ENCODE measurements around the gene ACTR3C. TPM values are rescaled to one million over a fixed set of nuclear protein-coding genes. Genes with fewer than 3 reads are reported as not detected.
A peak's percentile ranks its signal among the peaks of the same experiment; 100 is the strongest.

The ACTR3C gene
- total and polyA plus RNA-seq, 2 donors from 2014 or later: 15.8 to 31.6 TPM

DNA sequence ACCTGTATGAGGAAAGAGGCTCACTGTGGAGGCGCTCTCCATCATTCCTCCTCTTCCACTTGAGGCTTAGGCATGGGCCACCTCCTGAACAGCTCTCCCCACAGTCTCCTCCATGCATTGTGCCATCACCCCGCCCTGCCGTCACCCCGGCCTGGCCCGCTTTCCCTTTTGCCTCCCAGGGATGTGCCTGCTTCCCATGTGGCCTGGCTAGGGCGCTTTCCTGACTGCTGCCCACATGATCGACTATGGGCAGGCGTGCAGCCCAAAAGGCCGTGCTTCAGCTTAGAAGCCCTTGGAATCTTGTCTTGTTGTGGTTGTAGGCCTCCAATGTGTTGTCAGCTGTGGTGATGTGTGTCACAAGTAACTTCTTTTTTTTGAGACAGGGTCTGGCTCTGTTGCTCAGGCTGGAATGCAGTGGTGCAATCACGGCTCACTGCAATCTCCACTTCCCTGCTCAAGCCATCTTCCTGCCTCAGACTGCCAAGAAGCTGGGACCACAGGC lies 1.8 kb upstream of the ACTR3C start:
- TF ChIP-seq, protein P1, sequence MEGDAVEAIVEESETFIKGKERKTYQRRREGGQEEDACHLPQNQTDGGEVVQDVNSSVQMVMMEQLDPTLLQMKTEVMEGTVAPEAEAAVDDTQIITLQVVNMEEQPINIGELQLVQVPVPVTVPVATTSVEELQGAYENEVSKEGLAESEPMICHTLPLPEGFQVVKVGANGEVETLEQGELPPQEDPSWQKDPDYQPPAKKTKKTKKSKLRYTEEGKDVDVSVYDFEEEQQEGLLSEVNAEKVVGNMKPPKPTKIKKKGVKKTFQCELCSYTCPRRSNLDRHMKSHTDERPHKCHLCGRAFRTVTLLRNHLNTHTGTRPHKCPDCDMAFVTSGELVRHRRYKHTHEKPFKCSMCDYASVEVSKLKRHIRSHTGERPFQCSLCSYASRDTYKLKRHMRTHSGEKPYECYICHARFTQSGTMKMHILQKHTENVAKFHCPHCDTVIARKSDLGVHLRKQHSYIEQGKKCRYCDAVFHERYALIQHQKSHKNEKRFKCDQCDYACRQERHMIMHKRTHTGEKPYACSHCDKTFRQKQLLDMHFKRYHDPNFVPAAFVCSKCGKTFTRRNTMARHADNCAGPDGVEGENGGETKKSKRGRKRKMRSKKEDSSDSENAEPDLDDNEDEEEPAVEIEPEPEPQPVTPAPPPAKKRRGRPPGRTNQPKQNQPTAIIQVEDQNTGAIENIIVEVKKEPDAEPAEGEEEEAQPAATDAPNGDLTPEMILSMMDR (IDR thresholded peaks at IDR 0.05; ENCODE audit: borderline replicate concordance, extremely low read depth, insufficient read depth): no peak
- DNase-seq (no peak), FAIRE-seq (no peak)
- peaks cover 0 to 15% (median 0%) of the 10 kb centered on the region in 3 donors for H3K36me3 ChIP-seq (ENCODE audit: control insufficient read depth in 2 of 3, insufficient read depth in 3 of 3, low read length in 3 of 3)
- intact Hi-C loops (cut with DNase I): no loop called here
- H3K9me3 ChIP-seq (ENCODE audit: control insufficient read depth in 2 of 3, insufficient read depth in 1 of 3, low read length in 3 of 3): no peaks in the 10 kb centered on the region
- H3K4me3 ChIP-seq (ENCODE audit: low read length in 3 of 3): no peak overlapping the region
- H3K9ac ChIP-seq (ENCODE audit: low read length in 3 of 3): no peak overlapping the region
- H3K4me1 ChIP-seq (ENCODE audit: control insufficient read depth in 2 of 3, insufficient read depth in 2 of 3, low read depth in 1 of 3, low read length in 3 of 3): peaks cover 0 to 30% (median 20%) of the 10 kb centered on the region in 3 donors
- H3K27me3 ChIP-seq (ENCODE audit: control insufficient read depth, insufficient read depth, low read length): no peaks in the 10 kb centered on the region
- H3K27ac ChIP-seq (ENCODE audit: low read depth in 2 of 2, low read length in 2 of 2): no peak overlapping the region

GRCh38 chr7:150324373-150324961 lies 1.1 kb upstream of the ACTR3C start:
- intact Hi-C loops (cut with DNase I): no loop called here
- peaks cover 0 to 30% (median 20%) of the 10 kb centered on the region in 3 donors for H3K4me1 ChIP-seq (ENCODE audit: control insufficient read depth in 2 of 3, insufficient read depth in 2 of 3, low read depth in 1 of 3, low read length in 3 of 3)
- peak overlapping the region in 1 of 3 donors; percentile 87 for H3K9ac ChIP-seq (ENCODE audit: low read length in 3 of 3)
- no peaks in the 10 kb centered on the region for H3K27me3 ChIP-seq (ENCODE audit: control insufficient read depth, insufficient read depth, low read length)
- FAIRE-seq (no peak), DNase-seq (peak in 2 of 5 donors; percentile 33)
- H3K36me3 ChIP-seq (ENCODE audit: control insufficient read depth in 2 of 3, insufficient read depth in 3 of 3, low read length in 3 of 3): peaks cover 0 to 15% (median 0%) of the 10 kb centered on the region in 3 donors
- TF ChIP-seq, protein P1 (IDR thresholded peaks at IDR 0.05; ENCODE audit: borderline replicate concordance, extremely low read depth, insufficient read depth): no peak
- peak overlapping the region; percentile 18 to 95 for H3K27ac ChIP-seq (ENCODE audit: low read depth in 2 of 2, low read length in 2 of 2)
- peak overlapping the region; percentile 71 to 80 (median 73) for H3K4me3 ChIP-seq (ENCODE audit: low read length in 3 of 3)
- no peaks in the 10 kb centered on the region for H3K9me3 ChIP-seq (ENCODE audit: control insufficient read depth in 2 of 3, insufficient read depth in 1 of 3, low read length in 3 of 3)

DNA sequence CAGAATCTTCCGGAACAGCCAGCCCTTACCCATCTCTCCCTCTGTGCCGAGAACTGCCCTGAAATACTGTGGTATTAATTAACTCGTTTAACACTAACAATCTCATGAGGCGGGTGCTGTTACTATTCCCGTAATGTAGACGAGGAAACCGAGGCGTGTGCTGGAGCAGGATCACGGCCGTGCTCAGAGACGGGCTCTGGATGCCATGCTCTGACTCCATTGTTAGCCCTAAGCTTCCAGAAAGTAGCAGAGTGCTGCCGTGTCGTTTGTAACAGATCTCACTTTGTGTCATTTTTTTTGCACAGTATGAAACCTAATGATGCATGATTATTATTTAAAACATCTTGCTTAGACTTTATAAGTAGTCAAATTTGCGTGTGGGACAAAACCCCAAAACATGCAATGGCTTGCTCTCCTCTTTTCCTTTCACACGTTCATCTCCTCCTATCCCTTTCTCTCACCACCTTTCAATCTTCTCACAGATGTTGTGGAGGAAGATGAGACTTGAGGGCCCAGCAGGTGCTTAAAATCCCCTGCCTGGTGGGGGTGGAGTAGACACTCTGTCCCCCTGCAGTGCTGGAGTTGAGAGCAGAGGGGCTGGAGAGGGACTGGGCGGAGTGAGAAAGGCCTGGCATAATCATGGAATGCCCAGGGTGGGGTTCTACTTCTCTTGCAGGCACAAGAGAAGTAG lies 482 bp upstream of the ACTR3C start:
- Histone ChIP-seq H3K9ac (ENCODE audit: low read length in 3 of 3) (peak overlapping the region; percentile 21 to 87 (median 81)), H3K4me3 (ENCODE audit: low read length in 3 of 3) (peak overlapping the region; percentile 71 to 80 (median 73)), H3K9me3 (ENCODE audit: control insufficient read depth in 2 of 3, insufficient read depth in 1 of 3, low read length in 3 of 3) (no peaks in the 10 kb centered on the region), H3K27ac (ENCODE audit: low read depth in 2 of 2, low read length in 2 of 2) (peak overlapping the region; percentile 90 to 95), H3K4me1 (ENCODE audit: control insufficient read depth in 2 of 3, insufficient read depth in 2 of 3, low read depth in 1 of 3, low read length in 3 of 3) (peaks cover 0 to 30% (median 20%) of the 10 kb centered on the region in 3 donors), H3K27me3 (ENCODE audit: control insufficient read depth, insufficient read depth, low read length) (no peaks in the 10 kb centered on the region), H3K36me3 (ENCODE audit: control insufficient read depth in 2 of 3, insufficient read depth in 3 of 3, low read length in 3 of 3) (peaks cover 0 to 15% (median 0%) of the 10 kb centered on the region in 3 donors)
- no peak for FAIRE-seq
- TF ChIP-seq, protein P1 (IDR thresholded peaks at IDR 0.05; ENCODE audit: borderline replicate concordance, extremely low read depth, insufficient read depth): no peak
- peak in 1 of 5 donors; percentile 67 for DNase-seq
- intact Hi-C loops (cut with DNase I): no loop called here
